ENCODE results near the gene PKD2L1. TPM values are rescaled to one million over a fixed set of nuclear protein-coding genes. Genes with fewer than 3 reads are reported as not detected.

PKD2L1 gene
- total RNA-seq, 1 donor from 2014 or later: not detected

- TF ChIP-seq CTCF (IDR thresholded peaks at IDR 0.05; ENCODE audit: insufficient read depth, low read depth, low read length) (no peak), EZH2 (IDR thresholded peaks at IDR 0.05; ENCODE audit: insufficient read depth, low read length) (no peak)
- FAIRE-seq (no peak), DNase-seq (ENCODE audit: low read depth) (no peak)
- H3K36me3 Mint-ChIP-seq (ENCODE audit: low read depth, unreplicated experiment): no peaks in the 10 kb centered on the region
- no peaks in the 10 kb centered on the region for H3K36me3 ChIP-seq (ENCODE audit: insufficient read depth, low read length)
- no peak overlapping the region for H3K4me3 ChIP-seq (ENCODE audit: insufficient read depth, low read depth, low read length)
- peaks cover 3% of the 10 kb centered on the region for H3K4me1 Mint-ChIP-seq (ENCODE audit: low read depth, unreplicated experiment)
- no peaks in the 10 kb centered on the region for H3K4me1 ChIP-seq (ENCODE audit: insufficient read depth, low read length)
- no peaks in the 10 kb centered on the region for H3K9me3 Mint-ChIP-seq (ENCODE audit: unreplicated experiment)
- peak overlapping the region; percentile 98 for H3K4me2 ChIP-seq (ENCODE audit: low read length)
- no peaks in the 10 kb centered on the region for H3K9me3 ChIP-seq (ENCODE audit: insufficient read depth, low read depth, low read length)
- peaks cover 48% of the 10 kb centered on the region for H3K79me2 ChIP-seq (ENCODE audit: insufficient read depth, low read length)
- no peak overlapping the region for H3K27ac ChIP-seq (ENCODE audit: low read depth, low read length)
- H2AFZ ChIP-seq (ENCODE audit: low read depth, low read length): no peak overlapping the region
- peak overlapping the region; percentile 76 for H3K4me3 Mint-ChIP-seq (ENCODE audit: unreplicated experiment)
- peaks cover 8% of the 10 kb centered on the region for H4K20me1 ChIP-seq (ENCODE audit: insufficient read depth, low read length)
- H3K27ac Mint-ChIP-seq (ENCODE audit: unreplicated experiment): no peak overlapping the region
- H3K27me3 ChIP-seq (ENCODE audit: insufficient read depth, low read length): no peaks in the 10 kb centered on the region
- no peak overlapping the region for H3K9ac ChIP-seq (ENCODE audit: low read length)
- no peaks in the 10 kb centered on the region for H3K27me3 Mint-ChIP-seq (ENCODE audit: low read depth, unreplicated experiment)
Measured at GRCh38 chr10:100265821-100266485, 64.1 kb downstream of the PKD2L1 start.

- no peaks in the 10 kb centered on the region for H3K9me3 ChIP-seq (ENCODE audit: insufficient read depth, low read depth, low read length)
- Mint-ChIP-seq H3K27me3 (ENCODE audit: low read depth, unreplicated experiment) (no peaks in the 10 kb centered on the region), H3K9me3 (ENCODE audit: unreplicated experiment) (no peaks in the 10 kb centered on the region), H3K36me3 (ENCODE audit: low read depth, unreplicated experiment) (peaks cover 7% of the 10 kb centered on the region), H3K27ac (ENCODE audit: unreplicated experiment) (no peak overlapping the region), H3K4me1 (ENCODE audit: low read depth, unreplicated experiment) (no peaks in the 10 kb centered on the region), H3K4me3 (ENCODE audit: unreplicated experiment) (no peak overlapping the region)
- no peak for DNase-seq (ENCODE audit: low read depth)
- H3K4me1 ChIP-seq (ENCODE audit: insufficient read depth, low read length): no peaks in the 10 kb centered on the region
- no peaks in the 10 kb centered on the region for H3K79me2 ChIP-seq (ENCODE audit: insufficient read depth, low read length)
- H3K36me3 ChIP-seq (ENCODE audit: insufficient read depth, low read length): peaks cover 29% of the 10 kb centered on the region
- H3K27ac ChIP-seq (ENCODE audit: low read depth, low read length): no peak overlapping the region
- no peaks in the 10 kb centered on the region for H4K20me1 ChIP-seq (ENCODE audit: insufficient read depth, low read length)
- no peak overlapping the region for H3K4me3 ChIP-seq (ENCODE audit: insufficient read depth, low read depth, low read length)
- no peak overlapping the region for H2AFZ ChIP-seq (ENCODE audit: low read depth, low read length)
- FAIRE-seq: no peak
- no peak overlapping the region for H3K9ac ChIP-seq (ENCODE audit: low read length)
- TF ChIP-seq CTCF (IDR thresholded peaks at IDR 0.05; ENCODE audit: insufficient read depth, low read depth, low read length): no peak
- no peak for TF ChIP-seq EZH2 (IDR thresholded peaks at IDR 0.05; ENCODE audit: insufficient read depth, low read length)
- no peaks in the 10 kb centered on the region for H3K27me3 ChIP-seq (ENCODE audit: insufficient read depth, low read length)
- H3K4me2 ChIP-seq (ENCODE audit: low read length): no peak overlapping the region
Measured at GRCh38 chr10:100254191-100254590, 75.8 kb downstream of the PKD2L1 start.

- no peaks in the 10 kb centered on the region for H3K79me2 ChIP-seq (ENCODE audit: insufficient read depth, low read length)
Measured at GRCh38 chr10:100253041-100253440, 77.0 kb downstream of the PKD2L1 start.

More at GRCh38 chr10:100253041-100253440, 77.0 kb downstream of the PKD2L1 start:
- DNase-seq (ENCODE audit: low read depth) (no peak), FAIRE-seq (no peak)
- no peak overlapping the region for H3K9ac ChIP-seq (ENCODE audit: low read length)
- H3K9me3 ChIP-seq (ENCODE audit: insufficient read depth, low read depth, low read length): no peaks in the 10 kb centered on the region
- no peak overlapping the region for H3K4me3 ChIP-seq (ENCODE audit: insufficient read depth, low read depth, low read length)
- H3K4me1 ChIP-seq (ENCODE audit: insufficient read depth, low read length): no peaks in the 10 kb centered on the region
- peaks cover 29% of the 10 kb centered on the region for H3K36me3 ChIP-seq (ENCODE audit: insufficient read depth, low read length)
- no peak overlapping the region for H3K27ac ChIP-seq (ENCODE audit: low read depth, low read length)
- H2AFZ ChIP-seq (ENCODE audit: low read depth, low read length): no peak overlapping the region
- Mint-ChIP-seq H3K27ac (ENCODE audit: unreplicated experiment) (no peak overlapping the region), H3K9me3 (ENCODE audit: unreplicated experiment) (no peaks in the 10 kb centered on the region), H3K4me1 (ENCODE audit: low read depth, unreplicated experiment) (no peaks in the 10 kb centered on the region), H3K27me3 (ENCODE audit: low read depth, unreplicated experiment) (no peaks in the 10 kb centered on the region), H3K4me3 (ENCODE audit: unreplicated experiment) (no peak overlapping the region), H3K36me3 (ENCODE audit: low read depth, unreplicated experiment) (peaks cover 13% of the 10 kb centered on the region)
- no peaks in the 10 kb centered on the region for H3K27me3 ChIP-seq (ENCODE audit: insufficient read depth, low read length)
- no peaks in the 10 kb centered on the region for H4K20me1 ChIP-seq (ENCODE audit: insufficient read depth, low read length)
- H3K4me2 ChIP-seq (ENCODE audit: low read length): no peak overlapping the region
- TF ChIP-seq CTCF (IDR thresholded peaks at IDR 0.05; ENCODE audit: insufficient read depth, low read depth, low read length) (no peak), EZH2 (IDR thresholded peaks at IDR 0.05; ENCODE audit: insufficient read depth, low read length) (no peak)

Measured in astrocyte (in vitro differentiated cells and primary cell).